H9 (cell line): ENCODE measurements around the gene PDXDC1. TPM values are rescaled to one million over a fixed set of nuclear protein-coding genes. Genes with fewer than 3 reads are reported as not detected.
"Not testable (repeated sequence)": the region's sequence is repeated elsewhere in the genome, so short reads cannot be mapped to it uniquely, and the experiment has no call there.

Experiments used
- DNase-seq: peaks from one replicate; pipeline ENCODE4 v3.0.0-alpha.2; 2017
- H2AFZ ChIP-seq: one replicate; pipeline ENCODE4 v1.6.1; 2013; ENCODE audit warnings: mild to moderate bottlenecking, low read length, control low read depth, moderate library complexity
- H2AK5ac ChIP-seq: 2 replicates; pipeline ENCODE4 v1.6.1; 2013; ENCODE audit warnings: low read length, control low read depth, mixed read lengths; ENCODE audit not compliant: insufficient read length
- H2BK120ac ChIP-seq: one replicate; pipeline ENCODE4 v1.6.1; 2013; ENCODE audit warnings: low read depth, mild to moderate bottlenecking, low read length, control low read depth, inconsistent platforms; ENCODE audit not compliant: poor library complexity, severe bottlenecking
- H2BK12ac ChIP-seq: 2 replicates; pipeline ENCODE4 v1.6.1; 2013; ENCODE audit warnings: low read length, control low read depth, mixed read lengths, low read depth; ENCODE audit not compliant: insufficient read length
- H2BK15ac ChIP-seq: 2 replicates; pipeline ENCODE4 v1.6.1; 2013; ENCODE audit warnings: low read depth, low read length, control low read depth
- H2BK20ac ChIP-seq: one replicate; pipeline ENCODE4 v1.6.1; 2013; ENCODE audit warnings: low read depth, mild to moderate bottlenecking, low read length, control low read depth, inconsistent platforms; ENCODE audit not compliant: poor library complexity, severe bottlenecking
- H2BK5ac ChIP-seq: 2 replicates; pipeline ENCODE4 v1.6.1; 2013; ENCODE audit warnings: low read length, control low read depth, mixed read lengths; ENCODE audit not compliant: insufficient read length
- H3K14ac ChIP-seq: 2 replicates; pipeline ENCODE4 v1.6.1; 2013; ENCODE audit warnings: low read length, control low read depth; ENCODE audit not compliant: insufficient read depth
- H3K18ac ChIP-seq: 2 replicates; pipeline ENCODE4 v1.6.1; 2013; ENCODE audit warnings: low read depth, mild to moderate bottlenecking, mixed read lengths, low read length, control low read depth; ENCODE audit not compliant: insufficient read length
- H3K23ac ChIP-seq: 2 replicates; pipeline ENCODE4 v1.6.1; 2013; ENCODE audit warnings: low read length, control low read depth, mixed read lengths, low read depth; ENCODE audit not compliant: insufficient read length
- H3K23me2 ChIP-seq: 2 replicates; pipeline ENCODE4 v1.6.1; 2013; ENCODE audit warnings: low read depth, mild to moderate bottlenecking, mixed read lengths, low read length, control low read depth; ENCODE audit not compliant: insufficient read length, poor library complexity, severe bottlenecking
- H3K27ac ChIP-seq: 2 replicates; pipeline ENCODE4 v1.5.1; 2013; ENCODE audit warnings: low read length, control low read depth, mixed read lengths, low read depth; ENCODE audit not compliant: insufficient read length
- H3K27me3 ChIP-seq: 2 replicates; pipeline ENCODE4 v1.6.1; 2013; ENCODE audit warnings: low read length, control low read depth, inconsistent platforms; ENCODE audit not compliant: insufficient read depth
- H3K4ac ChIP-seq: 2 replicates; pipeline ENCODE4 v1.6.1; 2013; ENCODE audit warnings: low read depth, mild to moderate bottlenecking, control low read depth, inconsistent platforms, low read length, moderate library complexity
- H3K4me1 ChIP-seq: 2 replicates; pipeline ENCODE4 v1.6.1; 2013; ENCODE audit warnings: low read length, control low read depth, inconsistent platforms; ENCODE audit not compliant: insufficient read depth
- H3K4me2 ChIP-seq: 2 replicates; pipeline ENCODE4 v1.6.1; 2013; ENCODE audit warnings: low read length, control low read depth, mixed read lengths; ENCODE audit not compliant: insufficient read length, insufficient read depth
- H3K56ac ChIP-seq: 2 replicates; pipeline ENCODE4 v1.6.1; 2013; ENCODE audit warnings: low read depth, mild to moderate bottlenecking, mixed read lengths, low read length, control low read depth; ENCODE audit not compliant: insufficient read length
- H3K79me1 ChIP-seq: 2 replicates; pipeline ENCODE4 v1.6.1; 2013; ENCODE audit warnings: low read depth, mild to moderate bottlenecking, moderate library complexity, low read length, control low read depth, inconsistent platforms; ENCODE audit not compliant: insufficient read depth, poor library complexity, severe bottlenecking
- H3K79me2 ChIP-seq: 2 replicates; pipeline ENCODE4 v1.6.1; 2013; ENCODE audit warnings: low read length, control low read depth, inconsistent platforms; ENCODE audit not compliant: insufficient read depth
- H3K9ac ChIP-seq: 2 replicates; pipeline ENCODE4 v1.6.1; 2013; ENCODE audit warnings: low read length, control low read depth, mixed read lengths; ENCODE audit not compliant: insufficient read length; ENCODE audit errors: extremely low read depth
- H3K9me3 ChIP-seq: one replicate; pipeline ENCODE4 v1.6.1; 2013; ENCODE audit warnings: low read depth, low read length, inconsistent platforms; ENCODE audit not compliant: control insufficient read depth
- H3T11ph ChIP-seq: one replicate; pipeline ENCODE4 v1.6.1; 2013; ENCODE audit warnings: mild to moderate bottlenecking, low read length, control low read depth, inconsistent platforms
- H4K20me1 ChIP-seq: one replicate; pipeline ENCODE4 v1.6.1; 2013; ENCODE audit not compliant: control insufficient read depth, insufficient read length, insufficient read depth
- H4K5ac ChIP-seq: 2 replicates; pipeline ENCODE4 v1.6.1; 2013; ENCODE audit warnings: low read depth, mild to moderate bottlenecking, mixed read lengths, low read length, control low read depth; ENCODE audit not compliant: insufficient read length
- H4K8ac ChIP-seq: replicated peaks from 2 replicates; pipeline ENCODE4 v1.6.1; 2013; ENCODE audit warnings: low read length, control low read depth, mixed read lengths, low read depth; ENCODE audit not compliant: insufficient read length
- H4K91ac ChIP-seq: 2 replicates; pipeline ENCODE4 v1.6.1; 2013; ENCODE audit warnings: low read depth, mild to moderate bottlenecking, moderate library complexity, mixed read lengths, low read length, control low read depth; ENCODE audit not compliant: insufficient read length
- H3K27ac Mint-ChIP-seq, 3 experiments: 2 replicates in 2 of 3; 3 replicates in 1 of 3; pipeline ENCODE4 v1.8.0; 2020 to 2021; ENCODE audit warnings: mixed read lengths in 3 of 3, mild to moderate bottlenecking in 1 of 3, moderate library complexity in 1 of 3
- H3K27me3 Mint-ChIP-seq: 2 replicates; pipeline ENCODE4 v1.8.0; 2021; ENCODE audit warnings: low read depth, mild to moderate bottlenecking, moderate library complexity, mixed read lengths
- H3K36me3 Mint-ChIP-seq, 3 experiments: 2 replicates in 2 of 3; 3 replicates in 1 of 3; pipeline ENCODE4 v1.8.0; 2020 to 2021; ENCODE audit warnings: low read depth in 3 of 3, mixed read lengths in 3 of 3; ENCODE audit not compliant: insufficient read depth in 1 of 3
- H3K4me1 Mint-ChIP-seq, 2 experiments: 2 replicates each; pipeline ENCODE4 v1.8.0; 2020; ENCODE audit warnings: mixed read lengths in 2 of 2
- H3K4me3 Mint-ChIP-seq, 2 experiments: 2 replicates in 1 of 2; 3 replicates in 1 of 2; pipeline ENCODE4 v1.8.0; 2020 to 2021; ENCODE audit warnings: mild to moderate bottlenecking in 2 of 2, mixed read lengths in 2 of 2, moderate library complexity in 1 of 2
- H3K9me3 Mint-ChIP-seq, 2 experiments: 2 replicates in 1 of 2; 3 replicates in 1 of 2; pipeline ENCODE4 v1.8.0; 2020; ENCODE audit warnings: mild to moderate bottlenecking in 2 of 2, mixed read lengths in 2 of 2, moderate library complexity in 1 of 2
- WGBS: extraction: QIAGEN DNeasy Blood & Tissue Kit; methylation state at CpG from one replicate; pipeline ENCODE4 v1.1.7; 2013; ENCODE audit warnings: missing lambda C conversion rate, low lambda C conversion rate, mixed read lengths; ENCODE audit not compliant: insufficient read length; ENCODE audit errors: extremely low coverage; 5-methylcytosine and 5-hydroxymethylcytosine counted together
- total RNA-seq: library from RNA; stranded (reverse); gene quantifications from 2 replicates; pipeline ENCODE4 v1.2.1, GENCODE V29; 2021

The PDXDC1 gene
- total RNA-seq, 1 experiment from 2014 or later = 112 TPM

- not testable (repeated sequence) for H2AFZ ChIP-seq, H3K27ac ChIP-seq, H2BK120ac ChIP-seq, H3K9ac ChIP-seq, H3K4me2 ChIP-seq, H3K9me3 Mint-ChIP-seq, DNase-seq, H3K56ac ChIP-seq, H3K27me3 Mint-ChIP-seq, H4K20me1 ChIP-seq, H3K27ac Mint-ChIP-seq, H2BK15ac ChIP-seq, H3K4me1 Mint-ChIP-seq, H2BK12ac ChIP-seq, H2BK5ac ChIP-seq, H2AK5ac ChIP-seq, H3K9me3 ChIP-seq, H3K23me2 ChIP-seq, H3K79me2 ChIP-seq, H4K5ac ChIP-seq, H3K79me1 ChIP-seq, H3T11ph ChIP-seq, H3K18ac ChIP-seq, H3K4ac ChIP-seq, H3K4me1 ChIP-seq, H3K23ac ChIP-seq, H3K27me3 ChIP-seq, H4K91ac ChIP-seq, H4K8ac ChIP-seq, H3K4me3 Mint-ChIP-seq, H2BK20ac ChIP-seq, H3K14ac ChIP-seq
- no CpG with 5 or more reads among the region's 3 CpGs for WGBS
- H3K36me3 Mint-ChIP-seq = peaks cover 15 to 48% (median 41%) of the 10 kb centered on the region in 3 experiments
These were observed 27.6 kb downstream of the PDXDC1 start for GRCh38 chr16:15002448-15002847.

- not testable (repeated sequence) for H2AK5ac ChIP-seq, H3K4me1 ChIP-seq, H2BK5ac ChIP-seq, H3K18ac ChIP-seq, H4K5ac ChIP-seq, H4K91ac ChIP-seq, H3K27me3 Mint-ChIP-seq, H2BK120ac ChIP-seq, H3K9me3 Mint-ChIP-seq, H3K14ac ChIP-seq, H4K8ac ChIP-seq, H3K9ac ChIP-seq, H3K27ac ChIP-seq, H2BK20ac ChIP-seq, H3K4me3 Mint-ChIP-seq, H2BK15ac ChIP-seq, H2AFZ ChIP-seq, H3K27me3 ChIP-seq, H3K27ac Mint-ChIP-seq, DNase-seq, H3K79me2 ChIP-seq, H3T11ph ChIP-seq, H2BK12ac ChIP-seq, H3K4me2 ChIP-seq, H3K9me3 ChIP-seq, H4K20me1 ChIP-seq, H3K4me1 Mint-ChIP-seq, H3K79me1 ChIP-seq, H3K23me2 ChIP-seq, H3K23ac ChIP-seq, H3K4ac ChIP-seq, H3K56ac ChIP-seq
- peaks cover 19 to 49% (median 48%) of the 10 kb centered on the region in 3 experiments for H3K36me3 Mint-ChIP-seq
- no CpG with 5 or more reads among the region's 5 CpGs for WGBS
These were observed 30.7 kb downstream of the PDXDC1 start for GRCh38 chr16:15005357-15006132.
